Ishikawa (cell line): Measurements from ENCODE around the gene SNRNP25.

Source experiments
- CEBPB ChIP-seq: IDR thresholded peaks from 2 replicates; pipeline ENCODE4 v1.6.1; 2012
- CREB1 ChIP-seq: IDR thresholded peaks from 2 replicates; pipeline ENCODE4 v1.6.1; 2012; ENCODE audit warnings: low read depth
- EGR1 ChIP-seq: IDR thresholded peaks from 2 replicates; pipeline ENCODE4 v1.6.1; 2012
- EP300 ChIP-seq: IDR thresholded peaks from 2 replicates; pipeline ENCODE4 v1.6.1; 2012; ENCODE audit warnings: borderline replicate concordance
- FOXM1 ChIP-seq: IDR thresholded peaks from 2 replicates; pipeline ENCODE4 v1.6.1; 2012; ENCODE audit warnings: low read depth, borderline replicate concordance
- MAX ChIP-seq: IDR thresholded peaks from 2 replicates; pipeline ENCODE4 v1.6.1; 2012
- NFIC ChIP-seq: IDR thresholded peaks from 2 replicates; pipeline ENCODE4 v1.6.1; 2012
- RAD21 ChIP-seq: IDR thresholded peaks from 2 replicates; pipeline ENCODE4 v1.6.1; 2012; ENCODE audit warnings: low read depth
- REST ChIP-seq: IDR thresholded peaks from 2 replicates; pipeline ENCODE4 v1.6.1; 2012; ENCODE audit warnings: low read depth, mild to moderate bottlenecking
- TAF1 ChIP-seq: IDR thresholded peaks from 2 replicates; pipeline ENCODE4 v1.6.1; 2012; ENCODE audit warnings: low read depth, mild to moderate bottlenecking
- TCF12 ChIP-seq: IDR thresholded peaks from 2 replicates; pipeline ENCODE4 v1.6.1; 2012; ENCODE audit warnings: low read depth
- TEAD4 ChIP-seq: IDR thresholded peaks from 2 replicates; pipeline ENCODE4 v1.6.1; 2012
- USF1 ChIP-seq: IDR thresholded peaks from 2 replicates; pipeline ENCODE4 v1.6.1; 2012
- YY1 ChIP-seq: IDR thresholded peaks from 2 replicates; pipeline ENCODE4 v1.6.1; 2012; ENCODE audit warnings: low read depth
- ZBTB7A ChIP-seq: IDR thresholded peaks from 2 replicates; pipeline ENCODE4 v1.6.1; 2012; ENCODE audit warnings: low read depth

SNRNP25 gene

GRCh38 chr16:92431-93339 lies 39.1 kb downstream of the SNRNP25 start:
- TF ChIP-seq RAD21 (no peak), TCF12 (peak; percentile 86), NFIC (peak; percentile 83), CREB1 (no peak), CEBPB (no peak), EP300 (peak; percentile 63; the same call in 1 of the 2 replicates), USF1 (no peak), MAX (peak; percentile 39; the same call in 1 of the 2 replicates), YY1 (0 out of 2 replicates have a peak, but pooled peaks have one; percentile 15), FOXM1 (no peak), ZBTB7A (no peak; the same call in 1 of the 2 replicates), TEAD4 (peak; percentile 55), EGR1 (no peak)

GRCh38 chr16:94918-95265 lies 41.3 kb downstream of the SNRNP25 start:
- TF ChIP-seq TCF12 (no peak), CEBPB (no peak), FOXM1 (no peak)

- peak; percentile 81 for TF ChIP-seq USF1
- TF ChIP-seq RAD21 = peak; percentile 87
- TF ChIP-seq FOXM1 = no peak
- no peak for TF ChIP-seq REST
- no peak for TF ChIP-seq EGR1
- TF ChIP-seq MAX = peak; percentile 52; the same call in 1 of the 2 replicates
These were observed 43.3 kb downstream of the SNRNP25 start for GRCh38 chr16:96935-97381.

GRCh38 chr16:97822-98221 lies 44.2 kb downstream of the SNRNP25 start:
- TF ChIP-seq USF1 (no peak), TCF12 (no peak), EP300 (no peak), EGR1 (no peak), MAX (no peak), NFIC (no peak), TAF1 (no peak), REST (no peak), ZBTB7A (no peak), FOXM1 (no peak), RAD21 (no peak), CREB1 (no peak), YY1 (no peak), TEAD4 (no peak), CEBPB (no peak)

GRCh38 chr16:100989-101388 lies 47.4 kb downstream of the SNRNP25 start:
- TF ChIP-seq USF1 (no peak), RAD21 (no peak), NFIC (no peak), CEBPB (no peak), YY1 (no peak), EP300 (no peak), TCF12 (no peak), EGR1 (no peak), FOXM1 (no peak), REST (no peak), TAF1 (no peak), CREB1 (no peak)
